BJ (cell line): ENCODE data around the gene PDE4D. TPM values are rescaled to one million over a fixed set of nuclear protein-coding genes. Genes with fewer than 3 reads are reported as not detected.

Experiments used
- CTCF ChIA-PET: fragments of 350-600 bp; formaldehyde crosslinking; extraction: SDS; loops from one replicate; lab custom pipeline; 2021; ENCODE audit warnings: antibody characterized with exemption, inconsistent platforms; lab: Yijun Ruan, JAX
- POLR2A ChIA-PET: fragments of 300-600 bp; sonication (Branson Sonifier 250); formaldehyde crosslinking; extraction: SDS; loops from one replicate; lab custom pipeline; 2021; ENCODE audit warnings: antibody characterized with exemption; lab: Charles Lee
- DNase-seq: peaks from one replicate; pipeline ENCODE4 v3.0.0-alpha.2; 2011; ENCODE audit warnings: low read depth
- H3K27me3 ChIP-seq: 2 replicates; pipeline ENCODE4 v1.6.0; 2011; ENCODE audit warnings: low read length; ENCODE audit not compliant: control insufficient read depth, insufficient read depth
- H3K36me3 ChIP-seq: 2 replicates; pipeline ENCODE4 v1.5.1; 2011; ENCODE audit warnings: low read length; ENCODE audit not compliant: control insufficient read depth, insufficient read depth
- H3K4me3 ChIP-seq: 2 replicates; pipeline ENCODE4 v1.5.1; 2011; ENCODE audit warnings: low read depth, mild to moderate bottlenecking, control low read depth, low read length
- CTCF ChIP-seq: IDR thresholded peaks from 2 replicates; pipeline ENCODE4 v1.5.1; 2011; ENCODE audit warnings: low read depth, mild to moderate bottlenecking, control low read depth, inconsistent platforms, low read length, moderate library complexity; ENCODE audit not compliant: insufficient read depth
- polyA plus RNA-seq: library from polyadenylated mRNA; depleted of rRNA; stranded (reverse); fragments of >200 nt; gene quantifications from 2 replicates; pipeline ENCODE4 v1.2.3, GENCODE V29; 2011

PDE4D gene
- polyA plus RNA-seq, 1 experiment = 2.8 TPM

DNA sequence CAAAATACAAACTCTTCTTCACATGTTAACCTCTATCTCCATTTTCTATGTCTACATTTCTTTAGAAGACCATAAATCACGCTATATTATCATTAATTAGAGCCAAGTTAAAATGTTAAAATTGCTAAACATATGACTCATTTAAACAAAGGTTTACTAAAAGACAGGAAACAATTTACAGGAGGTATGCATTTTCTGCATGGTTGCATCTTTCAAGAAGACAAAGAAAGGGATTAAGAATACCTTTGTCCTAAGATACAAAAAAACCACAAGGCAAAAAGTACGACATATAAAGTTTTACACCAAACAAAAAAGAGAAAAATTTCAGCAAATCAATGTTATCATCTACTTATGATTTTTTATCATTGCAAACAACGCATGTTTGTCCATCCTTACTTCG lies 324.4 kb downstream of the PDE4D start:
- Histone ChIP-seq H3K27me3 (no peaks in the 10 kb centered on the region), H3K36me3 (no peaks in the 10 kb centered on the region), H3K4me3 (no peak overlapping the region)
- CTCF ChIA-PET = no interaction called here
- no peak for TF ChIP-seq CTCF
- no peak for DNase-seq
- POLR2A ChIA-PET = no interaction called here

- DNase-seq = no peak
- CTCF ChIA-PET = no interaction called here
- Histone ChIP-seq H3K36me3 (no peaks in the 10 kb centered on the region), H3K4me3 (no peak overlapping the region), H3K27me3 (no peaks in the 10 kb centered on the region)
- no peak for TF ChIP-seq CTCF
- POLR2A ChIA-PET = no interaction called here
Measured at GRCh38 chr5:59568161-59568560, 325.4 kb downstream of the PDE4D start.

- CTCF ChIA-PET = no interaction called here
- POLR2A ChIA-PET = no interaction called here
Measured at GRCh38 chr5:59565551-59565950, 328.0 kb downstream of the PDE4D start.

GRCh38 chr5:59564895-59565294 lies 328.6 kb downstream of the PDE4D start:
- Histone ChIP-seq H3K4me3 (no peak overlapping the region), H3K36me3 (no peaks in the 10 kb centered on the region), H3K27me3 (no peaks in the 10 kb centered on the region)
- ChIA-PET CTCF (interaction anchor here (1.1 to 1.3 kb wide), 2 partner anchors 18 to 59 kb away, joined by 3 to 4 read pairs; no protein-coding TSS in a partner anchor), POLR2A (no interaction called here)
- no peak for TF ChIP-seq CTCF
- no peak for DNase-seq

More at GRCh38 chr5:59565551-59565950, 328.0 kb downstream of the PDE4D start:
- Histone ChIP-seq H3K4me3 (no peak overlapping the region), H3K27me3 (no peaks in the 10 kb centered on the region), H3K36me3 (no peaks in the 10 kb centered on the region)
- no peak for DNase-seq
- no peak for TF ChIP-seq CTCF

GRCh38 chr5:59562756-59563389 lies 330.7 kb downstream of the PDE4D start:
- H3K36me3 ChIP-seq = no peaks in the 10 kb centered on the region
- ChIA-PET CTCF (no interaction called here), POLR2A (no interaction called here)
- no peaks in the 10 kb centered on the region for H3K27me3 ChIP-seq
- no peak for TF ChIP-seq CTCF
- DNase-seq = no peak
- no peak overlapping the region for H3K4me3 ChIP-seq
